CD4-positive, alpha-beta T cell treated with Interleukin-4 for 1 hour (primary cell): ENCODE data around the gene ATF7IP2.

ENCODE experiments used
- DNase-seq, 2 donors: peaks; one replicate each; pipeline ENCODE4 v3.0.0-alpha.2; 2020 to 2022

ATF7IP2 gene

DNA sequence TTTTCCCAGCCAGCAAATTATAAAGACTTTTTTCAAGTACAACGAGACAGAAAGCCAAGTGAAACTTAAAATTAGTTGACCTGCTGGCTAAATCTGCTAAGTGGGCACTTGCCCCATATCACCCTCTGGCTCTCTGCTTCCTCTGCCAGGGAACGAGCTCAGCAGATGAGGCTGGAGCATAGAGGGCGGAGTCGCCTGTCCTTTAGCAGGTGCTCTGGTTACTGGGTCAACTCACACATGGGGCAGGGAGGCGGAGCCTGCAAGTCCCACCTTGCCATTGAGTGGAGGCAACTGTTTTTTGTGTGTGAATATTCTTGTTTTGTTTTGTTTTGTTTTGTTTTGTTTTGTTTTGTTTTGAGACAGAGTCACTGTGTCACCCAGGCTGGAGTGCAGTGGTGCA lies 132.0 kb downstream of the ATF7IP2 start:
- DNase-seq = no peak

DNA sequence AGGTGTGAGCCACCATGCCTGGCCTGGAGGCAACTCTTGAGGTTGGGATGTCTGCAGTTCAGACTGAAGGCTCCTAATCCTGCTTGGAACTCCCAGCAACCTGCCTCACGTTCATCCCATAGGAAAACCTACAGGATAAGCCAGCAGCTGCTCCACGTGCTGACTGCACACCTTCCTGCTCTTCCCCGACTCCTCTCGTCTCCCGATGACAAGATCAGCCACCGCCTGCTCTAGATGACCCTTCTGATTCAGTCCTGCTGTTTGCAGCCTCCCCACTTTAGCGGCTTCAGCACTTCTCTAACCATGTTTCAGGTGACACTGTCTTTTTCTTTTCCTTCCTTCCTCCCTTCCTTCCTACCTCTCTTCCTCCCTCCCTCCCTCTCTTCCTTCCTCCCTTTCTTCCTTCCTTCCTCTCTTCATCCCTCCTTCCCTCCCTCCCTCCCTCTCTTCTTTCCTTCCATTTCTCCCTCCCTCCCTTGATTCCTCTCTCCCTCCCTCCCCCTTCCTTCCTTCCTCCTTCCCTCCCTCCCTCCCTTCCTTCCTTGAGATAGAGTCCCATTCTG lies 132.7 kb downstream of the ATF7IP2 start:
- no peak for DNase-seq

DNA sequence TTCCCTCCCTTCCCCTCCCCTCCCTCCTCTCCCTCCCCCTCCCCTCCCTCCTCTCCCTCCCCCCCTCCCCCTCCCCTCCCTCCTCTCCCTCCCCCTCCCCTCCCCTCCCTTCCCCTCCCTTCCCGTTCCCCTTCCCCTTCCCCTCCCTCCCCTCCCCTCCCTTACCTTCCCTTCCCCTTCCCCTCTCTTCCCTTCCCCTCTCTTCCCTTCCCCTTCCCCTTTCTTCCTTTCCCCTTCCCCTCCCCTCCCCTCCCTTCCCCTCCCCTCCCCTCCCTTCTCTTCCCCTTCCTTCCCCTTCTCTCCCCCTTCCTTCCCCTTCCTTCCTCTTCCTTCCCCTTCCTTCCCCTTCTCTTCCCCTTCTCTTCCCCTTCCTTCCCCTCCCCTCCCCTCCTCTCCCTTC lies 133.4 kb downstream of the ATF7IP2 start:
- DNase-seq = no peak

DNA sequence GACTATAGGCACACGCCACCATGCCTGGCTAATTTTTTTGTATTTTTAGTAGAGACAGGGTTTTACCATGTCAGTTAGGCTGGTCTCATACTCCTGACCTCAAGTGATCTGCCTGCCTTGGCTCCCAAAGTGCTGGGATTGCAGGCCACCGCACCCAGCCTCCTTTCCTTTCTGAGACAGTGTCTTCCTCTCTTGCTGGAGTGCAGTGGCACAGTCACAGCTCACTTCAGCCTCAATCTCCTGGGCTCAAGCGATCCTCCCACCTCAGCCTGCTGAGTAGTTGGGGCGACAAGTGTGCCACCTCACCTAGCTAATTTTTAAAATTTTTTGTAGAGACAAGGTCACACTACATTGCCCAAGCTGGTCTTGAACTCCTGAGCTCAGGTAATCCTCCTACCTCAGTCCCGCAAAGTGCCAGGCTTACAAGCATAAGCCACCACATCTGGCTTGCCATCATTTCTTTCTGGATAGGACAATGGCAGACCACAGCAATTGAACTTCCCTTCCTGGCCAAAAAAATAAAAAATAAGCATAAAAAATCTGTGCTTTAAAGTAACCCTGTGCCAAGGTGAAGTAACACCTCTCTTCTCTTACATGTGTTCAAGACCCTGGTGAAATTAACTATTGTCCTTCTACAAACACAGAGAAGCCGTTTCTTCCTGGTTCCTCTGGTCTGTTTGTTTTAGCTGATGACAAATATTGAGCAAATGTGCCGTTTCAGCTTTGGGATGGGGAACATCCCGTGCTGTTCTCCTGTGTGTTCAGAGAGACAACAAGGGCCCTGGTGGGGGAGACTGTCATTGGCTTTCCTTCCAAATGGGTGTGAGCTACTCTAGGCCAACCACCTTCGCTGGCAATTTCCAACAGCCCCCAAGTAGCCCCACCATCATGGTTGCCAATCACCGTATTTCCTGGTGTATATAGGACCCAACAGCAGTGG lies 134.3 kb downstream of the ATF7IP2 start:
- no peak for DNase-seq

DNA sequence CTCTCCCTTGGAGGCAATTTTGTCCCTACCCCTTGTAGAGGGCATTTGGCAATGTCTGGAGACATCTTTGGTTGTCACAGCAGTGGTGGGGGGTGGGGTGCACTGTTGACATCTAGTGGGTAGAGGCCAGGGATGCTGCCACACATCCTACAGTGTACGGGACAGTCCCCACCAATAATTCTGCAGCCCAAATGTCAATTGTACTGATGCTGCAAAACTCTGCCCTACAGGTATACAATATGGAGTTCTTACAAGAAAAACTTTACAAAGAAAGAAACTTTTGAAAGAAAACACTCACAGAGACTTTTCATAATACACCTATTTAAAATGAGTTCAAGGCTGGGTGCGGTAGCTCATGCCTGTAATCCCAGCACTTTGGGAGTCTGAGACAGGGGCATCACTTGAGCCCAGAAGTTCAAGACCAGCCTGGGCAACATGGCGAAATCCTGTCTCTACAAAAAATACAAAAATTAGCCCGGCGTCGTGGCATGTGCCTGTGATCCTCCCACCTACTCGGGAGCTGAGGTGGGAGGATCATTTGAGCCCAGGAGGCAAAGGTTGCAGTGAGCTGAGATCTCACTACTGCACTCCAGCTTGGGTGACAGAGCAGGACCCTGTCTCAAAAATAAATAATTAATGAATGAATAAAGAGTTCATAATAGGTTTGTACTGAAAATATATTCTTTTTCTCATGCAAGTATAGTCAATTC lies 135.2 kb downstream of the ATF7IP2 start:
- no peak for DNase-seq

- DNase-seq = peak; percentile 51 to 52
Measured at GRCh38 chr16:10521681-10522274, 135.9 kb downstream of the ATF7IP2 start.

- no peak for DNase-seq
Measured at GRCh38 chr16:10522966-10523365, 137.1 kb downstream of the ATF7IP2 start.

- no peak for DNase-seq
Measured at GRCh38 chr16:10525214-10525825, 139.5 kb downstream of the ATF7IP2 start.

DNA sequence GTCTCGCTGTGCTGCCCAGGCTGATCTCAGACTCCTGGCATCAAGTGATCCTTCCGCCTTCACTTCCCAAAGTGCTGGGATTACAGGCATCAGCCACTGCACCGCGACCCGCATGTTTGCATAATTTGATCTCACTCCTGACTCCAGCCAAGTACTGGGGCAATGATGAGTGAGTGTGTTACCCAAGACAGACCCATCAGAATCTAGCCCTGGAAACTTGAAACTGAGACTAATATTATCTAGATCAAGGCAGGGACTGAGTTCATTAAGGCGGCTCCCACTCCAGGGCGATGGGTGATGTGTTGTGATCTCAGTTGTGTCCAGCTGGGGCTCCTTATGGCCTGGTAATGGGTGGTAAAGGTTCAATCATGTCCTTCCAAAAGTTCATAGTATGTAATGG lies 141.1 kb downstream of the ATF7IP2 start:
- DNase-seq = no peak

- DNase-seq = no peak
Measured at GRCh38 chr16:10528635-10529034, 142.8 kb downstream of the ATF7IP2 start.

GRCh38 chr16:10529895-10530669 lies 144.2 kb downstream of the ATF7IP2 start:
- DNase-seq = no peak

DNA sequence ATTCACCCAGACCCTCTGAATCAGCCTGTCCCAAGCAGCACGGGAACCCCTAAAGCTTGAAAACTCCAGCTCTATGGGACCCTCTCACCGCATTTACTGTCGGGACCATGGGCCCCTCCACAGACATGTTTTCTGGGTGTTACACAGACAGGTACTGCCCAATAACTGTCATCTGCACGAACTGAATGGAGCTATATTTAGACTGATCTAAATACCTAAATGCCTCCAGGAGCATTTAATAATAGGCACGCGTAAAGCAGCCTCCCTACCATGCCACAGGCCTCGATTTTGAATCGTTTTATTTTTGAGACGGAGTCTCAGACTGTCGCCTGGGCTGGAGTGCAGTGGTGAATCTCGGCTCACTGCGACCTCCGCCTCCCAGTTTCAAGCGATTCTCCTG lies 144.8 kb downstream of the ATF7IP2 start:
- no peak for DNase-seq

DNA sequence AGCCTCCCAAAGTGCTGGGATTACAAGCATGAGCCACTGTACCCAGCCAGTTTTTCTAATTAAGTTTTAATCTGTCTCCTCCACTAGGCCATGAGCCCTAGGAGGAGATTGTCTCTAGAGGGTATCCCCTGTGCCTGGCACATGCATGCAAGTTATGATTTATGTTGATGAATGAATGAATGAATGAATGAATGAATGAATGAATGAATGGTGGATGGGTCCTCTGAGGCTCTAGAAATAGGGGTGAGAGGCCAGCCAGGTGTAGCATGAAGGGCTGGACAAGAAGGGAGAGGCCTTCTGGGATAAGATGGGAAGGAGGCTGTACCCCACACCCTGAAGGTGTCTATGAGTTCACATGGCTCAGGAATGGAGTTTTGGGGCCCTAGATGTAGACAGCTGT lies 145.7 kb downstream of the ATF7IP2 start:
- DNase-seq = no peak
